Measurements from ENCODE around the gene POTEI. TPM values are rescaled to one million over a fixed set of nuclear protein-coding genes. Genes with fewer than 3 reads are reported as not detected.
"Not testable (repeated sequence)": the region's sequence is repeated elsewhere in the genome, so short reads cannot be mapped to it uniquely, and the experiment has no call there.

Gene POTEI
- total and polyA plus RNA-seq, 5 donors from 2014 or later = not detected

- not testable (repeated sequence) for H3K36me3 Mint-ChIP-seq; H3K9me3 Mint-ChIP-seq; H3K9me3 ChIP-seq (ENCODE audit: control insufficient read depth in 2 of 2, low read length in 2 of 2); H3K4me1 ChIP-seq (ENCODE audit: control insufficient read depth, insufficient read depth, low read length, poor library complexity, severe bottlenecking); H3K4me1 Mint-ChIP-seq; H3K27me3 Mint-ChIP-seq; H3K4me3 ChIP-seq (ENCODE audit: low read depth, low read length); ATAC-seq (ENCODE audit: low read depth in 2 of 2); H3K27ac Mint-ChIP-seq; H3K27me3 ChIP-seq (ENCODE audit: control insufficient read depth, insufficient read depth, low read length); H3K36me3 ChIP-seq (ENCODE audit: control insufficient read depth, insufficient read depth, low read length); H3K4me3 Mint-ChIP-seq; DNase-seq; H3K27ac ChIP-seq (ENCODE audit: insufficient read depth, low read length, poor library complexity, severe bottlenecking)
These were observed 29.1 kb upstream of the POTEI start for GRCh38 chr2:130538271-130538670.

DNA sequence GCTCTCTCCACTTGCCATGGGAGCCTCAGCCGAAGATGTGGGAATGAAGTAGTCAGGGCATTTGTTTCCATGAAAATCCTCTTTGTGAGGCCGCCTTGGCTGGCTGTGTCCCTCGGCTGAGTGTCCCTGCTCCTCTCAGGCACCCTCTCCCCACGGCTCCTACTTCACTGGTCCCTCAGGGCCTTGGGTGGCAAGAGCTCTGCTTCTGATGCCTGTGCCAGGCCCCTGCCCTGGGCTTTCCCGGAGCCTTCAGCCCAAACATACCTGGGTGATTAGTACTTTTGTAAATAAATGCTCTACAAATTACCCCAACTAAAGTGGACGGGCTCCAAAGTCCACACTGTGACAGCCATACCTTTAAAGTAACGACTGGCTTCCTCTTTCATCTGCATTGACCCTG, 27.5 kb upstream of the POTEI start:
- not testable (repeated sequence) for H3K4me1 Mint-ChIP-seq

GRCh38 chr2:130531672-130532071, 22.5 kb upstream of the POTEI start:
- H3K4me1 ChIP-seq (ENCODE audit: control insufficient read depth, insufficient read depth, low read length, poor library complexity, severe bottlenecking); H3K4me3 ChIP-seq (ENCODE audit: low read depth, low read length); H3K4me1 Mint-ChIP-seq; H3K4me3 Mint-ChIP-seq; ATAC-seq (ENCODE audit: low read depth in 2 of 2); H3K9me3 Mint-ChIP-seq; H3K9me3 ChIP-seq (ENCODE audit: control insufficient read depth in 2 of 2, low read length in 2 of 2); H3K36me3 Mint-ChIP-seq; DNase-seq; H3K36me3 ChIP-seq (ENCODE audit: control insufficient read depth, insufficient read depth, low read length); H3K27me3 Mint-ChIP-seq; H3K27ac ChIP-seq (ENCODE audit: insufficient read depth, low read length, poor library complexity, severe bottlenecking); H3K27ac Mint-ChIP-seq; H3K27me3 ChIP-seq (ENCODE audit: control insufficient read depth, insufficient read depth, low read length): not testable (repeated sequence)

More for the DNA sequence above, 27.5 kb upstream of the POTEI start:
- H3K4me3 Mint-ChIP-seq; H3K27ac Mint-ChIP-seq; H3K27ac ChIP-seq (ENCODE audit: insufficient read depth, low read length, poor library complexity, severe bottlenecking); H3K36me3 Mint-ChIP-seq; H3K27me3 Mint-ChIP-seq; ATAC-seq (ENCODE audit: low read depth in 2 of 2); DNase-seq; H3K4me3 ChIP-seq (ENCODE audit: low read depth, low read length); H3K9me3 ChIP-seq (ENCODE audit: control insufficient read depth in 2 of 2, low read length in 2 of 2); H3K9me3 Mint-ChIP-seq; H3K4me1 ChIP-seq (ENCODE audit: control insufficient read depth, insufficient read depth, low read length, poor library complexity, severe bottlenecking); H3K27me3 ChIP-seq (ENCODE audit: control insufficient read depth, insufficient read depth, low read length); H3K36me3 ChIP-seq (ENCODE audit: control insufficient read depth, insufficient read depth, low read length): not testable (repeated sequence)

- H3K27ac Mint-ChIP-seq; H3K27ac ChIP-seq (ENCODE audit: insufficient read depth, low read length, poor library complexity, severe bottlenecking); H3K9me3 ChIP-seq (ENCODE audit: control insufficient read depth in 2 of 2, low read length in 2 of 2); DNase-seq; H3K9me3 Mint-ChIP-seq; H3K4me3 Mint-ChIP-seq; H3K36me3 Mint-ChIP-seq; H3K27me3 ChIP-seq (ENCODE audit: control insufficient read depth, insufficient read depth, low read length); ATAC-seq (ENCODE audit: low read depth in 2 of 2); H3K27me3 Mint-ChIP-seq; H3K4me1 Mint-ChIP-seq; H3K4me1 ChIP-seq (ENCODE audit: control insufficient read depth, insufficient read depth, low read length, poor library complexity, severe bottlenecking); H3K36me3 ChIP-seq (ENCODE audit: control insufficient read depth, insufficient read depth, low read length); H3K4me3 ChIP-seq (ENCODE audit: low read depth, low read length): not testable (repeated sequence)
These were observed 22.1 kb upstream of the POTEI start for GRCh38 chr2:130531225-130531624.

GRCh38 chr2:130530212-130530611, 21.1 kb upstream of the POTEI start:
- not testable (repeated sequence) for ATAC-seq (ENCODE audit: low read depth in 2 of 2); H3K27ac ChIP-seq (ENCODE audit: insufficient read depth, low read length, poor library complexity, severe bottlenecking); H3K27me3 ChIP-seq (ENCODE audit: control insufficient read depth, insufficient read depth, low read length); H3K4me3 Mint-ChIP-seq; H3K36me3 ChIP-seq (ENCODE audit: control insufficient read depth, insufficient read depth, low read length); H3K4me1 Mint-ChIP-seq; H3K4me1 ChIP-seq (ENCODE audit: control insufficient read depth, insufficient read depth, low read length, poor library complexity, severe bottlenecking); H3K9me3 Mint-ChIP-seq; H3K27ac Mint-ChIP-seq; H3K36me3 Mint-ChIP-seq; H3K4me3 ChIP-seq (ENCODE audit: low read depth, low read length); DNase-seq; H3K27me3 Mint-ChIP-seq; H3K9me3 ChIP-seq (ENCODE audit: control insufficient read depth in 2 of 2, low read length in 2 of 2)

DNA sequence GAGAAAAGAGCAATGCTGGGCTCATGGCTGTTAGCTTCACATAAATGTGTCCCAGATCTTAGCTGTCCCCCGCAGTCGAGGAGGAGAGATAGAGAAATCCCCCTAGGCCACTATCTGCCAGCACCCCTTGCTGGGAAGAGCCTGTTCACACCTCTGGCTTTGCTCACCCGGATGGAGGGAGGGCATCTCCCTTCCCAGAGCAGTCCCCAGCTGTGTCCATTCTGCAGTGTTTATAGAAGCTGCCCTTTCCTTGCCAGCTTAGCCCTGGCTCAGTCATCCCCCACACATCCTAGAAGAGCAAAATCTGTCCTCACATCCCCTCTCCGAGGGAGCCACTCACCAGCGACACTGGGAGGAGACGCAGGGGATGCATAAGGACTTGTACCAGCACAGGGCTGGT, 20.4 kb upstream of the POTEI start:
- not testable (repeated sequence) for H3K27ac ChIP-seq (ENCODE audit: insufficient read depth, low read length, poor library complexity, severe bottlenecking); ATAC-seq (ENCODE audit: low read depth in 2 of 2)

DNA sequence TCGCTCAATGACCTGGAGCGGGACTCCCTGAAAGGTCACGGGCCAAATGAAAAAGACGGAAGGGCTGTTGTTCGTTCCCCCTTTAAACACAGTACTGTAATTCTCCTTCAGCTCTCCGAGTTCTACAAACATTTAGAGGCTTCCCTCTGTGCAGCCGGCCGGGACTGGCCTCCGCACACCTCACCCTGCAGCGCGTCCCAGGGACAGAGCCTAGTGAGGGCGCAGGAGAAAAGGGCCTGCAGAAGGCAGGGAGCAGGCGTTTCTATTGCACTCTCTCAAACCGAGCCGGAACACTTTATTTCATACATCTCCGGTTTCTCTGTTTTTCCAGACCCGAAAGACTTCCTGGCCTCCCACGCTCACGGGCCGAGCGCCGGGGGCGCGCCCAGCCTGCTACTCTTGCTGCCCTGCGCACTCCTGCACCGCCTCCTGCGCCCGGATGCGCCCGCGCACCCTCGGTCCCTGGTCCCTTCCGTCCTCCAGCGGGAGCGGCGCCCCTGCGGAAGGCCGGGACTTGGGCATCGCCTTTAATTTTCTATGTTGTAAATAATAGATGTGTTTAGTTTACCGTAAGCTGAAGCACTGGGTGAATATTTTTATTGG, 18.3 kb upstream of the POTEI start:
- not testable (repeated sequence) for H3K4me1 ChIP-seq (ENCODE audit: control insufficient read depth, insufficient read depth, low read length, poor library complexity, severe bottlenecking); H3K27me3 Mint-ChIP-seq; H3K36me3 Mint-ChIP-seq; H3K9me3 ChIP-seq (ENCODE audit: control insufficient read depth in 2 of 2, low read length in 2 of 2); H3K4me3 Mint-ChIP-seq; ATAC-seq (ENCODE audit: low read depth in 2 of 2); H3K27me3 ChIP-seq (ENCODE audit: control insufficient read depth, insufficient read depth, low read length); H3K36me3 ChIP-seq (ENCODE audit: control insufficient read depth, insufficient read depth, low read length); H3K27ac Mint-ChIP-seq; H3K9me3 Mint-ChIP-seq; DNase-seq; H3K4me3 ChIP-seq (ENCODE audit: low read depth, low read length); H3K4me1 Mint-ChIP-seq; H3K27ac ChIP-seq (ENCODE audit: insufficient read depth, low read length, poor library complexity, severe bottlenecking)

More for the DNA sequence above, 20.4 kb upstream of the POTEI start:
- H3K36me3 Mint-ChIP-seq; H3K27me3 ChIP-seq (ENCODE audit: control insufficient read depth, insufficient read depth, low read length); H3K27ac Mint-ChIP-seq; H3K4me1 Mint-ChIP-seq; H3K9me3 ChIP-seq (ENCODE audit: control insufficient read depth in 2 of 2, low read length in 2 of 2); H3K4me3 Mint-ChIP-seq; H3K4me1 ChIP-seq (ENCODE audit: control insufficient read depth, insufficient read depth, low read length, poor library complexity, severe bottlenecking); H3K36me3 ChIP-seq (ENCODE audit: control insufficient read depth, insufficient read depth, low read length); H3K9me3 Mint-ChIP-seq; H3K4me3 ChIP-seq (ENCODE audit: low read depth, low read length); DNase-seq; H3K27me3 Mint-ChIP-seq: not testable (repeated sequence)

DNA sequence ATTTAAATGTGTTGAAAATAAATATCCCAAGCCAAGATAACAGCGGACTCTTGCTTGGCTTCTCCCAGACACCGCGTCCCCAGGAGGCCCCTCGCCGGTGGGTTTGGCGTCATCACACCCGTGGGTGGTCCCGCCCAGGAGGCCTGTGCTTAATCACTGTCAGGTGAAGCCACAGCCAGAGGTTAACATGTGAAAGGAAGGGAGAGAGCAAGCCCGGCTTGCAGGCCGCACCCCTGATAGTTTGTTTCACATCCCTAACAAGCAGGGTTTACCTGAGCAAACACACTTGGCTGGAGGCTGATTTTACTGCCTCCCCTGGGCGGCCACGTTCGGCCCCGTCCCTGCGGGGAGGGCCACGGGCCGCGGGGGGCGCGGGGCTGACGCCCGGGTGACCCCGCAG, 13.3 kb upstream of the POTEI start:
- not testable (repeated sequence) for ATAC-seq (ENCODE audit: low read depth in 2 of 2); DNase-seq; H3K36me3 ChIP-seq (ENCODE audit: control insufficient read depth, insufficient read depth, low read length); H3K27ac ChIP-seq (ENCODE audit: insufficient read depth, low read length, poor library complexity, severe bottlenecking); H3K4me1 ChIP-seq (ENCODE audit: control insufficient read depth, insufficient read depth, low read length, poor library complexity, severe bottlenecking); H3K9me3 ChIP-seq (ENCODE audit: control insufficient read depth in 2 of 2, low read length in 2 of 2); H3K9me3 Mint-ChIP-seq; H3K36me3 Mint-ChIP-seq; H3K27me3 ChIP-seq (ENCODE audit: control insufficient read depth, insufficient read depth, low read length); H3K4me1 Mint-ChIP-seq; H3K27me3 Mint-ChIP-seq; H3K4me3 ChIP-seq (ENCODE audit: low read depth, low read length); H3K27ac Mint-ChIP-seq; H3K4me3 Mint-ChIP-seq
